IPS-NIHi7 (cell line): ENCODE results near the gene RTN4RL2.

Experiments used
- DNase-seq: peaks from one replicate; pipeline ENCODE4 v3.0.0; 2012; ENCODE audit warnings: mixed read lengths; ENCODE audit errors: extremely low spot score

Gene RTN4RL2

DNA sequence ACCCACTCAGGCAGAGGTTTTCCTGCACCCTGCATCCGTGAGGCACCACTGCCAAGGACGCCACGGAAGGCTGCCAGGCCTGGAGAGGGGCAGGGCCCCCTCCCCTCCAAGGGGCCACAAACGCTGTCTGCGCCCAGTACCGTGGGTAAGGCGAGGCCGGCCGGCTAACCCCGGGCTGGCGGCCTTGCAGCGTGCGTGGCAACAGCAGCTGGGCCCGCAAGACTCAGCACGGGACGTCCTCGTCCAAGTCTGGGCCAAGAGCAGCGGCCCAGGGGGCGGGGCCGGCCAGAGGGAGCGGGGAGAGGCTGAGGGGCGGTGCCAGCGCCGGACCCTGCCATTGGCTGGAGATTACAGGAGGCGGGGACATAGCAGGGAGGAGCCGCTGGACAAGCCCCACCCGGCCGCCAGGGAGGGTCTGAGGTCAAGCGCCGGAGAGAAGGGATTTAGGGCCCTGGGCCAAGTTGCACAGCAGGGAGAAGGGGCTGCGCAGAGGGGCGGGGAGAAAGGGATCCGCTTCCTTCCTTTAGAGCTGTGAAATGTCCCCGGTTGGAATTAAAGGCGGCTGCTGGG lies 39.2 kb downstream of the RTN4RL2 start:
- DNase-seq = peak; percentile 100

DNA sequence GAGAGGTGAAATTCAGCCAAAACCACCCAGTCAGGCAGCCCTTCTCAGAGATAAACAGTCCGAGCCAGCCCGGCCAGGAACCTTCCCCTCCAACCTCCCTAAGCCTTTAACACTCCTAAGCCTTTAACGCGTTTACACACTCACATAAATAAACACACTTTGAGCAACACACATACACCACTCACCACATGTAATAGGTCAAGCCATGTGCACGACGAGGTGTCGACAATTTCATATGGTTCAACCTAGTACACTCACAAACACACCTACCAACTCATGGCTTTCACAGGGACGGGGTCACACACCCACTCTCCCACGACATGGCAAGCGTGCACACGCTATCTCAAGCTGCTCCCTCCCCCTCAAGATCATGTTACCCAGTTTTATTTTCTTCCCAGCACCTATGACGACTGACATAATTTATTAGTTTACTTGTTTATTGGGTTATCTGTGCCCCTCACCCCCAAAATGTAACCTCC lies 39.7 kb downstream of the RTN4RL2 start:
- no peak for DNase-seq

DNA sequence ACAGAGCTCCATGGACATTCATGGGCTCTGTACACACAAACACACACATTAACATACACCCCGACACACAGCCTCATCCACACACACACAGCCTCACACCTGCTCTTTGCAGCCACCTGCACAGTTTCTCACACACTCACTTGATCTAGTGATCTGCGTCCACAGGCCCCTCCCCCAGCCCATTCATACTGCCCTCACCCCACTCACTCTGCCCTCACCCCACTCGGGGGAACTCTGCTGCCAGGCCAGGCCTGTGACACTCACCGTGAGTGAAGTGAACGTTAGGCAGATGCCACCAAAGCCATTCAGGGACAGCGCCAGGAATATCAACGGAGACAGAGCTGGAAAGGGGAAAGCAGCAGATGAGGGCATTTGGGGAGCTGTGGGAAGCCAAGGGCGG lies 40.2 kb downstream of the RTN4RL2 start:
- no peak for DNase-seq

- DNase-seq = no peak
Observed at GRCh38 chr11:57500926-57501325, 40.6 kb downstream of the RTN4RL2 start.

DNA sequence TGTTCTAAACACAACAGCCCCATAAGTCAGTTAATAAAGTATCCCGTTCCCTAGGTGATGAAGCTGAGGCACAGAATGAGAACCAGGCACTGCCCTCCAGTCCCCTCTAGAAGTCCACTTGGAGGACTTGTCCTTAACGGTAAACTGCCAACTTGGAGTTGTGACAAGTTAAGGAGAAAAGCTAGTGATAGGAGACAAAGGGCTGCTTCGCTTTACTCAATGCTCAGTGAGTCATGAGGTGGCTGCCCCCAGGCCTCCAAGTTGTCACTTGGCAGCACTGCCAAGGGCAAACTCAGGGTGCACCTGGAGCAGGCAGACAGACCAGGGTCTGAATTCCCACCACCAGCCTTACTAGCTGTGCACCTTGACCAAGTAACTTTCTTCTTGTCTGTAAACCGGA lies 41.6 kb downstream of the RTN4RL2 start:
- DNase-seq = no peak

GRCh38 chr11:57502376-57502775 lies 42.0 kb downstream of the RTN4RL2 start:
- no peak for DNase-seq

GRCh38 chr11:57502870-57503269 lies 42.5 kb downstream of the RTN4RL2 start:
- DNase-seq = no peak

- no peak for DNase-seq
Observed at GRCh38 chr11:57504511-57504910, 44.2 kb downstream of the RTN4RL2 start.

- DNase-seq = no peak
Observed at GRCh38 chr11:57506522-57506921, 46.2 kb downstream of the RTN4RL2 start.

DNA sequence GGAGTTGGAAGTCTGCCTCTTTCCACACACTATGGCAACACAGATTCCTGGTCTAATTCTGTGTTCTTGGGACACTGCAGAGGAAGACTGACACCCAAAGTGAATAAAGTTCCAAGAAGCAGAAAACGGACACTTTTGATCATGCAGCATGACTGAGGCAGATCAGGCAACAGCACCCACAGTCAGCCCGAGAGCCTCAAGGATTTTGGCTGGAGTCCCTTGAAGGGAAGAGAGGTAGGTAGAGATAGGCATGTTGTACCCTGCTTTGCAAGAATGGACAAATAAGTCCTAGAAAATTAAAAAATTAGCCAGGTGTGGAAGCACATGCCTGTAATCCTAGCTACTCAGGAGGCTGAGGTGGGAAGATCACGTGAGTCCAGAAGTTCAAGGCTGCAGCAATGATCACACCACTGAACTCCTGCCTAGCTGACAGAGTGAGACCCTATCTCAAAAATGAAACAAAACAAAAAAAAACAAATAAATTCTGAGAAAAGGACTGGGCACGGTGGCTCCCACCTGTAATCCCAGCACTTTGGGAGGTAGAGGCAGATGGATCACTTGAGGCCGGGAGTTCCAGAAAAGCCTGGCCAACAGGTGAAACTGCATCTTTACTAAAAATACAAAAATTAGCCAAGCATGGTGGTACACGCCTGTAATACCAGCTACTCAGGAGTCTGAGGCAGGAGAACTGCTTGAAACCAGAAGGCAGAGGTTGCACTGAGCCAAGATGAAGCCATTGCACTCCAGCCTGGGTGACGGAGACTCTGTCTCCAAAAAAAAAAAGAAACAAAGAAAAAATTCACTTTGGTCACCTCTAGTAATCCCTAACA lies 48.2 kb downstream of the RTN4RL2 start:
- no peak for DNase-seq

GRCh38 chr11:57511741-57512430 lies 51.6 kb downstream of the RTN4RL2 start:
- DNase-seq = no peak

- DNase-seq = no peak
Observed at GRCh38 chr11:57512646-57513451, 52.5 kb downstream of the RTN4RL2 start.

GRCh38 chr11:57513452-57513795 lies 53.1 kb downstream of the RTN4RL2 start:
- DNase-seq = no peak

GRCh38 chr11:57513911-57514537 lies 53.7 kb downstream of the RTN4RL2 start:
- DNase-seq = peak; percentile 59

DNA sequence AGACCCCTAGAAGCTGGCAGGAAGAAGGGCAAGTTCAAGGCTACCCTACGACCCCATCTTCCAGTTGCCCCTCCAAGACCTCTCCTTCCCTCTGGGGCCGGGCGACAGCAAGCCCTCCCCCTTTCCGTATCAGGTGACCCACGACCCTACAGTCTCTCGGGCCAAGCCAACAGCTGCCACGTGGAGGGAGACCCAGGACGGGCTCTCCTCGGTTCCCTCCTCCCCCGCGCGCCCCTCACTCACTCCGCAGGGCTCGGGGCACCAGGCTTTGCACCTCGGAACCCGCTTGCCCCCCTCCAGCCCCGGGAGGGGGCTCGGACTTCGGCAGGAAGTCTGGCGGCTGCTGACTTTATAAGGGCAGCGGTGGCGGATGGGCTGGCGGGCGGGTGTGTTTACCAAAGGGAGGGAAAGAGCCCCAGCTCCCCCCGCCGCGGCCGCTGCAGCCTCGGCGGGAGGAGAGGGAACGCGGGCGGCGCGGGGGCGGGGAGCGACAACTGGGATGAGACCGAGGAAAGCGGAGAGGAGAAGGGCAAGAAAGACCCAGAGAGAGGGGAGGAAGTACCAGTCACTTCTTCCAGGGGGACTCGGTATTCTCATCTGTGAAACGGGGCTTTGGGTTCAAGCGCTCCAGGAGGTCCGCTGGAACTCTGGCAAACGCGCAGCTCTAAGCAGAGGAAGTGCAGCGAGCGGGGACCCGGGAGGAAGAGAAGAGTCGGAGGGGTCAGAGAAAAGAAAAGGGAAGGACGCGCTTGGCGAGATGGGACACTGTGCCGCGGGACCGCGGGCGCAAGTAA lies 54.4 kb downstream of the RTN4RL2 start:
- DNase-seq = peak; percentile 67

DNA sequence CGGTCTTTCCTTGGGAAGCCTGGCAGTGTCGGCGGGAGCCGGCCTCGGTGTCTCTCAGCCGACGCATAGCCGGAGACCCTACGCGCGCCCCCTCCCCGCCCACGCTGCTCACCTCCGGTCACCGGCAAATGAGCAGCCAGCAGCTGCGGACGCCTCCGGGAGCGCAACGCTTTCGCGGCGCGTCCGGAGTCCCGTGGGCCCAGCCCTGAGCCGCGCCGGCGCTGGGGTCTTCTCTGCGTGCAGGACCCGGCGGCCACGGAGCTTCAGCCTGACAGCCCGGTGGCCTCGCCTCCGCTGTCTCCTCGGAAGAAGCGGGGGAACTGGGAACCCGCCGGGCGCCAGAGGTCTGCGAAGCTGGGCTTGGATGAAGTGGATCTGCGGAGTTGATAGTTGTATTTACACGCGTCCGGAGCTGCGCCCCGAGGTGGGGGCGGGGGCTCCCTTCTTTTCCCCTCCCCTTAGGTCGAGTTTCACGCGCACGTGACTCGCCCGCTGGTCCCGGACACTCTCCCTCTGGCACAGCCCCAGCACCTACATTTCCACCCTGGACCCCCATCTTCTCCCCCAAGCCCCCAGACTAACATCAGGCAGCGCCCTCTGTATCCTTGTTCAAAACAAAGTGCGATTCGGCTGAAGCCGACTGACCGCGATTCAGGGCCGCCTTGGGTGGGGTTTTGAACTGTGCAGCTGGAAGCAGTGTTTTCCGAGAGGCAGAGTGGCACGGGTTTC lies 55.2 kb downstream of the RTN4RL2 start, which contains the start of gene SLC43A1:
SLC43A1 (minus strand) TSS at position 371 of the 729 bp plus-strand sequence. CDS start 1,591 bp downstream, outside the sequence.
- peak; percentile 42 for DNase-seq

- no peak for DNase-seq
Observed at GRCh38 chr11:57516061-57516443, 55.7 kb downstream of the RTN4RL2 start.

GRCh38 chr11:57521116-57521515 lies 60.8 kb downstream of the RTN4RL2 start:
- DNase-seq = no peak

- DNase-seq = no peak
Observed at GRCh38 chr11:57523419-57523818, 63.1 kb downstream of the RTN4RL2 start.
